Neuronal stem cell (in vitro differentiated cells): ENCODE data around the gene DNAJC9.

Source experiments
- DNase-seq: peaks from one replicate; pipeline ENCODE4 v3.0.0-alpha.2; 2013; ENCODE audit warnings: low spot score
- H2AFZ ChIP-seq: one replicate; pipeline ENCODE4 v1.6.1; 2013; ENCODE audit warnings: mild to moderate bottlenecking, low read length, inconsistent platforms
- H2AK5ac ChIP-seq: 2 replicates; pipeline ENCODE4 v1.6.1; 2013; ENCODE audit warnings: low read depth, mild to moderate bottlenecking, inconsistent platforms, low read length, moderate library complexity, mixed read lengths
- H2BK120ac ChIP-seq: 2 replicates; pipeline ENCODE4 v1.6.1; 2013; ENCODE audit warnings: low read depth, mild to moderate bottlenecking, inconsistent platforms, low read length, moderate library complexity, mixed read lengths
- H2BK12ac ChIP-seq: one replicate; pipeline ENCODE4 v1.6.1; 2013; ENCODE audit warnings: low read length, inconsistent platforms
- H2BK15ac ChIP-seq: 2 replicates; pipeline ENCODE4 v1.6.1; 2013; ENCODE audit warnings: mild to moderate bottlenecking, low read length, inconsistent platforms, mixed read lengths
- H2BK5ac ChIP-seq: one replicate; pipeline ENCODE4 v1.6.1; 2013; ENCODE audit warnings: inconsistent platforms, mild to moderate bottlenecking, low read length, moderate library complexity
- H3K14ac ChIP-seq: one replicate; pipeline ENCODE4 v1.6.1; 2013; ENCODE audit warnings: low read length, inconsistent platforms
- H3K18ac ChIP-seq: 2 replicates; pipeline ENCODE4 v1.6.1; 2013; ENCODE audit warnings: low read length, inconsistent platforms
- H3K23ac ChIP-seq: 2 replicates; pipeline ENCODE4 v1.6.1; 2013; ENCODE audit warnings: low read depth, mild to moderate bottlenecking, mixed read lengths, low read length, inconsistent platforms; ENCODE audit not compliant: poor library complexity
- H3K27ac ChIP-seq: replicated peaks from 3 replicates; pipeline ENCODE4 v1.5.1; 2013; ENCODE audit warnings: low read length, inconsistent platforms
- H3K27me3 ChIP-seq, 3 experiments: 2 replicates each; pipeline ENCODE4 v1.6.1; 2013; ENCODE audit warnings: low read length in 3 of 3, mild to moderate bottlenecking in 2 of 3, inconsistent platforms in 1 of 3, low read depth in 1 of 3, mixed read lengths in 1 of 3, moderate library complexity in 1 of 3; ENCODE audit not compliant: control insufficient read depth in 3 of 3, insufficient read depth in 3 of 3
- H3K36me3 ChIP-seq, 2 donors: replicated peaks in 1 of 2; 2 replicates each; pipeline ENCODE4 v1.6.1; 2013; ENCODE audit warnings: low read length in 2 of 2; ENCODE audit not compliant: control insufficient read depth in 2 of 2, insufficient read depth in 2 of 2
- H3K4ac ChIP-seq: 2 replicates; pipeline ENCODE4 v1.6.1; 2013; ENCODE audit warnings: inconsistent platforms, mild to moderate bottlenecking, low read length, moderate library complexity
- H3K4me1 ChIP-seq, 2 donors: 1 replicate in 1 of 2; 2 replicates in 1 of 2; pipeline ENCODE4 v1.6.1; 2013; ENCODE audit warnings: low read length in 2 of 2, low read depth in 1 of 2; ENCODE audit not compliant: control insufficient read depth in 2 of 2, insufficient read depth in 1 of 2
- H3K4me2 ChIP-seq: one replicate; pipeline ENCODE4 v1.6.1; 2013; ENCODE audit warnings: mild to moderate bottlenecking, low read length, inconsistent platforms; ENCODE audit not compliant: insufficient read depth, poor library complexity, severe bottlenecking
- H3K4me3 ChIP-seq, 2 donors: 2 replicates each; pipeline ENCODE4 v1.5.1; 2013; ENCODE audit warnings: low read length in 2 of 2, mild to moderate bottlenecking in 2 of 2, inconsistent platforms in 1 of 2, moderate library complexity in 1 of 2
- H3K79me1 ChIP-seq: one replicate; pipeline ENCODE4 v1.6.1; 2013; ENCODE audit warnings: low read depth, mild to moderate bottlenecking, inconsistent platforms, low read length, moderate library complexity
- H3K9ac ChIP-seq: one replicate; pipeline ENCODE4 v1.6.1; 2013; ENCODE audit warnings: mild to moderate bottlenecking, low read depth, low read length, inconsistent platforms; ENCODE audit not compliant: poor library complexity
- H3K9me3 ChIP-seq, 2 donors: replicated peaks in 1 of 2; 2 replicates each; pipeline versions ENCODE3 to v1.6.1; 2013; ENCODE audit warnings: low read length in 2 of 2, mild to moderate bottlenecking in 2 of 2, inconsistent platforms in 1 of 2, low read depth in 1 of 2, mixed read lengths in 1 of 2, moderate library complexity in 1 of 2; ENCODE audit not compliant: control insufficient read depth in 2 of 2, insufficient read depth in 1 of 2
- H4K8ac ChIP-seq: one replicate; pipeline ENCODE4 v1.6.1; 2013; ENCODE audit warnings: low read depth, mild to moderate bottlenecking, inconsistent platforms, low read length, moderate library complexity
- H4K91ac ChIP-seq: one replicate; pipeline ENCODE4 v1.6.1; 2013; ENCODE audit warnings: low read length, low read depth, mild to moderate bottlenecking, inconsistent platforms; ENCODE audit not compliant: poor library complexity
- WGBS, 2 donors: extraction: QIAGEN DNeasy Blood & Tissue Kit; methylation state at CpG; one replicate each; pipeline ENCODE4 v1.1.7; 2013; ENCODE audit warnings: missing lambda C conversion rate in 2 of 2, mixed read lengths in 1 of 2; ENCODE audit not compliant: insufficient read length in 2 of 2, insufficient replicate concordance in 1 of 2; ENCODE audit errors: extremely low coverage in 2 of 2; 5-methylcytosine and 5-hydroxymethylcytosine counted together

DNAJC9 gene

GRCh38 chr10:73247509-73248258 is 629 bp upstream of the DNAJC9 start:
- H4K91ac ChIP-seq = no peak overlapping the region
- peaks cover 13 to 22% of the 10 kb centered on the region in 2 donors for H3K4me1 ChIP-seq
- H3K14ac ChIP-seq = no peak overlapping the region
- peak overlapping the region; percentile 98 for H3K23ac ChIP-seq
- H4K8ac ChIP-seq = no peak overlapping the region
- H3K4me2 ChIP-seq = peak overlapping the region; percentile 59
- no peak for DNase-seq
- no peak overlapping the region for H3K9ac ChIP-seq
- H2BK12ac ChIP-seq = no peak overlapping the region
- H3K79me1 ChIP-seq = peaks cover 2% of the 10 kb centered on the region
- no peak overlapping the region for H2BK120ac ChIP-seq
- H2AFZ ChIP-seq = peak overlapping the region; percentile 95
- H2BK15ac ChIP-seq = no peak overlapping the region
- no peak overlapping the region for H3K18ac ChIP-seq
- no peaks in the 10 kb centered on the region for H3K27me3 ChIP-seq
- no peaks in the 10 kb centered on the region for H3K9me3 ChIP-seq
- peaks cover 30 to 80% of the 10 kb centered on the region in 2 donors for H3K36me3 ChIP-seq
- H2AK5ac ChIP-seq = no peak overlapping the region
- no peak overlapping the region for H3K4ac ChIP-seq
- H3K27ac ChIP-seq = peak overlapping the region; percentile 64
- no peak overlapping the region for H2BK5ac ChIP-seq
- WGBS, 2 donors = no CpG with 5 or more reads among the region's 4 CpGs
- peak overlapping the region in 1 of 2 donors; percentile 93 for H3K4me3 ChIP-seq

- Histone ChIP-seq H3K14ac (no peak overlapping the region), H3K4me1 (peaks cover 10 to 17% of the 10 kb centered on the region in 2 donors), H3K4ac (no peak overlapping the region), H3K9me3 (no peaks in the 10 kb centered on the region), H3K27ac (peak overlapping the region; percentile 98), H2AFZ (peak overlapping the region; percentile 95), H3K9ac (no peak overlapping the region), H2BK12ac (no peak overlapping the region), H4K91ac (no peak overlapping the region), H3K79me1 (no peaks in the 10 kb centered on the region), H3K27me3 (no peaks in the 10 kb centered on the region), H4K8ac (no peak overlapping the region), H3K18ac (no peak overlapping the region), H2BK15ac (no peak overlapping the region), H2AK5ac (no peak overlapping the region), H2BK120ac (no peak overlapping the region), H3K36me3 (peaks cover 31 to 90% of the 10 kb centered on the region in 2 donors), H3K4me2 (peak overlapping the region; percentile 59), H2BK5ac (no peak overlapping the region), H3K4me3 (peak overlapping the region; percentile 93 to 98), H3K23ac (no peak overlapping the region)
- no peak for DNase-seq
- no CpG with 5 or more reads among the region's 8 CpGs for WGBS, 2 donors
These were observed 771 bp downstream of the DNAJC9 start for GRCh38 chr10:73246322-73246645.

- H2AK5ac ChIP-seq = no peak overlapping the region
- peaks cover 31 to 90% of the 10 kb centered on the region in 2 donors for H3K36me3 ChIP-seq
These were observed 2.1 kb downstream of the DNAJC9 start for GRCh38 chr10:73244866-73245477.

GRCh38 chr10:73239908-73240307 is 7.1 kb downstream of the DNAJC9 start:
- no peak overlapping the region for H3K4ac ChIP-seq

More at GRCh38 chr10:73244866-73245477, 2.1 kb downstream of the DNAJC9 start:
- no peak overlapping the region for H3K9ac ChIP-seq
- no peak overlapping the region for H2BK120ac ChIP-seq
- peak overlapping the region; percentile 32 for H3K4me2 ChIP-seq
- H3K18ac ChIP-seq = no peak overlapping the region
- peak overlapping the region in 1 of 2 donors; percentile 93 for H3K4me3 ChIP-seq
- H4K91ac ChIP-seq = no peak overlapping the region
- no peak for DNase-seq
- no peaks in the 10 kb centered on the region for H3K79me1 ChIP-seq
- H3K4ac ChIP-seq = no peak overlapping the region
- peaks cover 10 to 17% of the 10 kb centered on the region in 2 donors for H3K4me1 ChIP-seq
- no peaks in the 10 kb centered on the region for H3K9me3 ChIP-seq
- no peak overlapping the region for H4K8ac ChIP-seq
- no CpG with 5 or more reads among the region's 8 CpGs for WGBS, 2 donors
- H2AFZ ChIP-seq = no peak overlapping the region
- H2BK15ac ChIP-seq = no peak overlapping the region
- no peak overlapping the region for H3K27ac ChIP-seq
- H3K23ac ChIP-seq = no peak overlapping the region
- no peak overlapping the region for H2BK12ac ChIP-seq
- H3K27me3 ChIP-seq = no peaks in the 10 kb centered on the region
- no peak overlapping the region for H2BK5ac ChIP-seq
- H3K14ac ChIP-seq = no peak overlapping the region

More at GRCh38 chr10:73239908-73240307, 7.1 kb downstream of the DNAJC9 start:
- no peak for DNase-seq
- no peak overlapping the region for H2BK120ac ChIP-seq
- H3K4me2 ChIP-seq = no peak overlapping the region
- no peak overlapping the region for H3K18ac ChIP-seq
- no CpG with 5 or more reads among the region's 2 CpGs for WGBS, 2 donors
- peaks cover 4% of the 10 kb centered on the region for H3K79me1 ChIP-seq
- H3K36me3 ChIP-seq = peaks cover 32 to 97% of the 10 kb centered on the region in 2 donors
- no peaks in the 10 kb centered on the region for H3K27me3 ChIP-seq
- no peak overlapping the region for H4K91ac ChIP-seq
- H3K9me3 ChIP-seq = no peaks in the 10 kb centered on the region
- no peak overlapping the region for H3K14ac ChIP-seq
- H3K9ac ChIP-seq = no peak overlapping the region
- H3K4me1 ChIP-seq = peaks cover 2 to 5% of the 10 kb centered on the region in 2 donors
- H3K4me3 ChIP-seq = no peak overlapping the region
- H2BK12ac ChIP-seq = no peak overlapping the region
- no peak overlapping the region for H2AK5ac ChIP-seq
- no peak overlapping the region for H2AFZ ChIP-seq
- no peak overlapping the region for H4K8ac ChIP-seq
- no peak overlapping the region for H2BK15ac ChIP-seq
- H3K23ac ChIP-seq = no peak overlapping the region
- H3K27ac ChIP-seq = no peak overlapping the region
- no peak overlapping the region for H2BK5ac ChIP-seq
